Measurements from ENCODE around the gene LMNA. TPM values are rescaled to one million over a fixed set of nuclear protein-coding genes. Genes with fewer than 3 reads are reported as not detected.

The LMNA gene
- total and polyA plus RNA-seq, 7 donors, result 114 to 392 (median 237) TPM

- no peaks in the 10 kb centered on the region for H3K9me3 ChIP-seq
- TF ChIP-seq CTCF (IDR thresholded peaks at IDR 0.05), result no peak
- H3K4me1 ChIP-seq, result peaks cover 14% of the 10 kb centered on the region
- ATAC-seq, result no peak
- no peaks in the 10 kb centered on the region for H3K36me3 ChIP-seq (ENCODE audit: insufficient read depth in 1 of 2, low read depth in 1 of 2)
- no peaks in the 10 kb centered on the region for H3K27me3 ChIP-seq (ENCODE audit: insufficient read depth in 3 of 3, low read length in 2 of 3)
- intact Hi-C loops (cut with DNase I), result loop anchor here in 1 of 2 donors (5.0 kb wide), 1 partner anchor 48 kb away; the partner anchor contains the start of gene PMF1
- no peak overlapping the region for H3K4me3 ChIP-seq
- H3K27ac ChIP-seq, result no peak overlapping the region
- no peak for DNase-seq
- WGBS, 3 donors, result 90 to 92% (median 91%) methylated on average over 6 of the region's 6 CpGs
Measured at GRCh38 chr1:156164125-156164831, 49.8 kb downstream of the LMNA start.

GRCh38 chr1:156165083-156165482 is 50.6 kb downstream of the LMNA start:
- H3K27ac ChIP-seq, result no peak overlapping the region
- ATAC-seq, result no peak

GRCh38 chr1:156167536-156167935 is 53.0 kb downstream of the LMNA start:
- no peak for DNase-seq
- intact Hi-C loops (cut with DNase I), result no loop called here
- no peak for TF ChIP-seq CTCF (IDR thresholded peaks at IDR 0.05)
- Histone ChIP-seq H3K36me3 (ENCODE audit: insufficient read depth in 1 of 2, low read depth in 1 of 2) (no peaks in the 10 kb centered on the region), H3K9me3 (no peaks in the 10 kb centered on the region), H3K4me1 (no peaks in the 10 kb centered on the region), H3K27ac (no peak overlapping the region), H3K4me3 (no peak overlapping the region), H3K27me3 (ENCODE audit: insufficient read depth in 3 of 3, low read length in 2 of 3) (no peaks in the 10 kb centered on the region)
- no peak for ATAC-seq
- WGBS, 3 donors, result 65 to 73% (median 68%) methylated on average over 5 of the region's 5 CpGs

More at GRCh38 chr1:156165083-156165482, 50.6 kb downstream of the LMNA start:
- no peak overlapping the region for H3K4me3 ChIP-seq
- H3K36me3 ChIP-seq (ENCODE audit: insufficient read depth in 1 of 2, low read depth in 1 of 2), result no peaks in the 10 kb centered on the region
- DNase-seq, result no peak
- peaks cover 14% of the 10 kb centered on the region for H3K4me1 ChIP-seq
- intact Hi-C loops (cut with DNase I), result no loop called here
- TF ChIP-seq CTCF (IDR thresholded peaks at IDR 0.05), result no peak
- H3K27me3 ChIP-seq (ENCODE audit: insufficient read depth in 3 of 3, low read length in 2 of 3), result no peaks in the 10 kb centered on the region
- 42 to 81% (median 61%) methylated on average over 2 of the region's 2 CpGs for WGBS, 3 donors
- no peaks in the 10 kb centered on the region for H3K9me3 ChIP-seq

GRCh38 chr1:156172696-156173470 is 58.4 kb downstream of the LMNA start:
- no peaks in the 10 kb centered on the region for H3K27me3 ChIP-seq (ENCODE audit: insufficient read depth in 3 of 3, low read length in 2 of 3)
- H3K27ac ChIP-seq, result no peak overlapping the region
- 81 to 86% (median 85%) methylated on average over 9 of the region's 9 CpGs for WGBS, 3 donors
- no peaks in the 10 kb centered on the region for H3K4me1 ChIP-seq
- no peaks in the 10 kb centered on the region for H3K9me3 ChIP-seq
- intact Hi-C loops (cut with DNase I), result no loop called here
- H3K4me3 ChIP-seq, result no peak overlapping the region
- no peak for DNase-seq
- no peak for TF ChIP-seq CTCF (IDR thresholded peaks at IDR 0.05)
- no peak for ATAC-seq
- H3K36me3 ChIP-seq (ENCODE audit: insufficient read depth in 1 of 2, low read depth in 1 of 2), result peaks cover 0 to 7% of the 10 kb centered on the region in 2 donors

Data from psoas muscle (tissue), 8 donors.